ENCODE data around the gene LCN15.

DNA sequence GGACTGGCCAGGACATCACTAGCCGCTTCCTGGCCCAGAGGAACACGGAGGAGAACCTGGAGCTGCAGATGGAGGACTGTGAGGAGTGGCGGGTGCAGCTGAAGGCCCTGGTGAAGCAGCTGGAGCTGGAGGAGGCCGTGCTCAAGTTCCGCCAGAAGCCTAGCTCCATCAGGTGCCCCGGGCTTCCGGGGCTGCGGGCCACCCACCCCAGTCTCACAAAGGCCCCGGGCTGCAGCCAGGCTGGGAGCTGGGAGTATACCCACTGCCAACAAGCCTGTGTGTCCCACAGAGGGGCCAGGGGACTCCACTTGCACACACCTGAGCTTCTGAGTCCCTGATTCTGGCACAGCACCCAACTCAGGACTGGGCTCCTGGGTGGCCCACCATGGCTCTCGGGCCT lies 41.7 kb upstream of the LCN15 start:
- TF ChIP-seq POLR2A (IDR thresholded peaks at IDR 0.05), result no peak
- TF ChIP-seq, protein P1, sequence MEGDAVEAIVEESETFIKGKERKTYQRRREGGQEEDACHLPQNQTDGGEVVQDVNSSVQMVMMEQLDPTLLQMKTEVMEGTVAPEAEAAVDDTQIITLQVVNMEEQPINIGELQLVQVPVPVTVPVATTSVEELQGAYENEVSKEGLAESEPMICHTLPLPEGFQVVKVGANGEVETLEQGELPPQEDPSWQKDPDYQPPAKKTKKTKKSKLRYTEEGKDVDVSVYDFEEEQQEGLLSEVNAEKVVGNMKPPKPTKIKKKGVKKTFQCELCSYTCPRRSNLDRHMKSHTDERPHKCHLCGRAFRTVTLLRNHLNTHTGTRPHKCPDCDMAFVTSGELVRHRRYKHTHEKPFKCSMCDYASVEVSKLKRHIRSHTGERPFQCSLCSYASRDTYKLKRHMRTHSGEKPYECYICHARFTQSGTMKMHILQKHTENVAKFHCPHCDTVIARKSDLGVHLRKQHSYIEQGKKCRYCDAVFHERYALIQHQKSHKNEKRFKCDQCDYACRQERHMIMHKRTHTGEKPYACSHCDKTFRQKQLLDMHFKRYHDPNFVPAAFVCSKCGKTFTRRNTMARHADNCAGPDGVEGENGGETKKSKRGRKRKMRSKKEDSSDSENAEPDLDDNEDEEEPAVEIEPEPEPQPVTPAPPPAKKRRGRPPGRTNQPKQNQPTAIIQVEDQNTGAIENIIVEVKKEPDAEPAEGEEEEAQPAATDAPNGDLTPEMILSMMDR (IDR thresholded peaks at IDR 0.05), result no peak

Measured in gastroesophageal sphincter (tissue), 3 donors.